GM18499 (cell line): ENCODE data around the gene TPST1.
"Not testable (repeated sequence)": the region's sequence is repeated elsewhere in the genome, so short reads cannot be mapped to it uniquely, and the experiment has no call there.

Source experiments
- ATAC-seq: cut with Tn5 transposase; IDR thresholded peaks from one replicate; pipeline ENCODE4 v1.9.1; 2021; ENCODE audit warnings: moderate number of reproducible peaks; ENCODE audit not compliant: insufficient read depth, unreplicated experiment

The TPST1 gene

DNA sequence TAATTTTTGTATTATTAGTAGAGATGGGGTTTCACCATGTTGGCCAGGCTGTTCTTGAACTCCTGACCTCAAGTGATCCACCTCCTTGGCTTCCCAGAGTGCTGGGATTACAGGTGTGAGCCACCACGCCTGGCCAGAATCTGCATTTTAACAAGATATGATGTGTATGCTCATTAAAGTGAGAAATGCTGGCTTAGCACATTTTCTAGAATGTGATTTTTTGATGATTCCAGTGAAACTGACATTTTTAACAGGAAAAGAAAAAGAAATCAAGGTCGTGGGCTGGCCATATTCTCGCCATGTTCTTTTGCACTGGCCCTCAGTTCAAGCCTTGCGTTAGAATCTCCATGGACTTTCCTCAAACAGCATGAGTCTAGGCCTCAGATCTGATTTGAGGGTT lies 18.1 kb upstream of the TPST1 start:
- no peak for ATAC-seq

DNA sequence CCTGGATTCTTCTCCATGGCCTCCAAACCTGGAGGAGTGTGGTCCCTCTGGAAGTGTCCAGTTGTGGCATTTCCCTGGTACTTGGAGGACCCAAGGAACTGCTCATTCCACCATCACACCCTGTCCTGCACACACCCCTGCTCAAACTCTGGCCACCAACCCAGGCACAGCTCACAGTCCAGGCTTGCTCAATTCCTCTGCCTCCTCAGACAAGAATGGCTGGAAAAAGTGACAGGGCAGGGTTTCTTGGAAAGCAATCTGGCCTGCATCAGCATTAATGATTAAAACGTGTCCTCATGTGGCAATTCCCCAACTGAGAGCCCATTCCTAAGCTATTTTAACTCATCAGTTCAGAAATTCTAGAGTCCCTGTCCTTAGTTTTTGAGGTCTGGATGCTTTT lies 17.2 kb upstream of the TPST1 start:
- ATAC-seq, result no peak

DNA sequence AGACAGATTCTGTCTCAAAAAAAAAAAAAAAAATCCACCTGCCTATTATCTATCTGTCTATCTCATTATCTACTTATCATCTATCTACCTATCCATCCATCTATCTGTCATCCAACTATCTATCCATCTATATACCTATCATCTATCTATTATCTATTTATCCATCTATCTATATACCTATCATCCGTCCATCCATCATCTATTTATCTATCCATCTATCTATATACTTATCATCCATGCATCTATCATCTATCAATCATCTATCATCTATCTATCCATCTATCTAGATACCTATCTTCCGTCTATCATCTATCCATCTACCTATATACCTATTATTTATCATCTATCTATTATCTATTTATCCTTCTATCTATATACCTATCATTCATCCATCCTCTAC lies 16.5 kb upstream of the TPST1 start:
- no peak for ATAC-seq

DNA sequence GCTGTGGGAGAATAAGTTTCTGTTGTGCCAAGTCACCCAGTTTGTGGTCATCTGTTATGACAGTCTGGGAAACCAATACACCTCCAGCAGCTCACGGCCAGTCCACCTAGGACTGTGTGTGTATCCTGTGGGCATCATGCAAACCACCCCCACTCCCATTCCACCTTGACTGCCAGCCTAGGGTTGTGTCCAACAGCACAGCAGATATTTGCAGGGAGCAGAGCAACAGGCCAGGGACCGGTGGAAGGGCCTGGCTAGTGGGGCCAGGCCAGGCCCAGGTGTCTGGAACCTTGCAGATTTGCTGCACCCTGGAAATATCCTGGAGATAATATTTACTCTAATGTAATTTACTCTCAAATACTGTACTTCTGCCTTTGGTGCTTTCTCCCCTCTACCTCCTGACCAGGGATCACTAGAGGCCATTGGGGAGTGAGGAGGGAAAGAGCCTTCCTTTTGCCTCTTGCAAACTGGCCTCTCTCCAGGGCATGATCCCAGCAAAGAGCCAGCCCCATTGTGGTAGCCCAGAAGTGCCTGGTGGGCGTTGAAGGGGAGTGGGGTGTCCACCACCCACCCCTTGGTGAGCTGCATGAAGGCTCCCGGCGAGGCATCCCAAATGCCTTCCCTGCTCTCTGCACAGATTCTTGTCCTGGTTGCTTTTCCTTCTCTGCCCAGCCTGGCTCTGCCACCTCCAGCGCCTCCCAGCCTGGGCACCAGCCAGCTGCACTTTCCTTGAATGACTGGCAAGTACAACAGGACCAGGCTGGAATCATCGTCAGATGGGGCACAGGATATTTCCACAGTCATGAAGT lies 15.2 kb upstream of the TPST1 start:
- ATAC-seq, result no peak

DNA sequence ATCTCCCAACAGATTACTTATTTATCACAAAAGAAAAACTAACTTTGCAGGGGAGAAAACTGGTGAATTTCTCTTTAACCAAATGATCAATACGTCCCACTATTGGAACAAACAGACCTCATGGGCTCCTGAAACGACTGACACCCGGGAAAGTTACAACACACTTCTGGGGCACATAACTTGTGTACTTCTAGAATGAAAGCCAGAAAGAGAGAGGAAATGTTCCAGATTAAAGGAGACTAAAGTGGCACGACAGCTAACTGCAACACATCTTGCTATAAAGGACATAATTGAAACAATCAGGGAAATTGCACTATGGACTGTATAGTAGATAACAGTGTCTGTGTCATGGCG lies 14.7 kb upstream of the TPST1 start:
- ATAC-seq, result no peak

DNA sequence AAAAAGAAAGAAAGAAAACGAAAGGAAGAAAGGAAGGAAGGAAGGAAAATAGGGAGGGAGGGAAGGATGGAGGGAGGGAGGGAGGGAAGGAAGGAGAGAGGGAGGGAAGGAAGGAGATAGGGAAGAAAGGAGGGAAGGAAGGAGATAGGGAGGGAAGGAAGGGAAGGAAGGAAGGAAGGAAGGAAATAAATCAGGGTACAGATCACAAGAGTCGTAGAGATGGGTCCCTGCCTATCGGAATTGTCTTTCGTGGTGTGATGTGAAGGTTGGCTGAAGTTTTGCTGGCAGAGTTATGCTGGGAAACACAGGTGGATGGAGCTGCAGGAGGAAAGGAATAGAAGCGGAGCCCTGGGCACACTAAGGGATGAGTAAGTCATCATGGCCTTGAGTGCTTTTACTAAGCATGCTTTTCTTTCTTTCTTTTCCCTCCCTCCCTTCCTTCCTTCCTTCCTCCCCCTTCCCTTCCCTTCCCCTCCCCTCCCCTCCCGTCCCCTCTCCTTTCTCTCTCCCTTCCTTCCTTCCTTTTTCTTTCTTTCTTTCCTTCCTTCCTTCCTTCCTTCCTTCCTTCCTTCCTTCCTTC lies 11.9 kb upstream of the TPST1 start:
- ATAC-seq, result no peak

DNA sequence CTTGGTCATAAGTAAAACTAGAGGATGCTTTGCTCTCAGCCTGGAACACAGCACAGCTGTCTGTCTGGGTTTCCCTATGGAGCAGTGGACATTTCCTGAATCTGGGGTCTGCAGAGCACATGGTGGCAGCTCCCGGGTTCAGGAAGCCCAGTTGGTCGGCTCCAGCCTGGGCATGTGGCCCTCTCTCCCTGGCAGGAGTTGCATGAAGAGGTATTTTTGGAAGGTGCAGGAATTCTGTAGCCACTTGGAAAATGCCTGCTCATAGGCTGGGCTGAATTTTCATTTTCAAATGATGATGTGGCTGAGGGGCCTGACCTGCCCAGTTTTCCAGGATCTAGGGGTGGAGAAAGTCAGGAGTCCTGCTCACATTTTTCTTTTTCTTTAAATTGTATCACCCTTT lies 6.7 kb upstream of the TPST1 start:
- no peak for ATAC-seq

DNA sequence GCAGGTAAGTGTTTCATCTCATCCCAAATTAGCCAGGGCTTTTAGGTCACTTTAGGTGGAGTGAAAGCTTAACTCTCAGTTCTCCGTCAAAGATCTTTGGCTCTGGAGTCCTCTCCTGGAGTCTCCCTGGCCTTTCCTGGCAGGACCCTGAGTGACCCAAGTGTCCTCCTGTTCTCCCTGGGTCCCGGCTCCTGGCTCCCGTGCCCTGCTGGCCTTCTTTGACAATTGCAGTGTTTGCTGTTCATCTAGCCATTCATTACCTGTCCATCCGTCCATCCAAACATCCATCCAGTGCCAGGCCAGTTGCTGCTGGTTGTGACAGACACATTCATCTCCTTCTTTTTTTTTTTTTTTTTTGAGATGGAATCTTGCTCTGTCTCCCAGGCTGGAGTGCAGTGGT lies 6.2 kb upstream of the TPST1 start:
- no peak for ATAC-seq

DNA sequence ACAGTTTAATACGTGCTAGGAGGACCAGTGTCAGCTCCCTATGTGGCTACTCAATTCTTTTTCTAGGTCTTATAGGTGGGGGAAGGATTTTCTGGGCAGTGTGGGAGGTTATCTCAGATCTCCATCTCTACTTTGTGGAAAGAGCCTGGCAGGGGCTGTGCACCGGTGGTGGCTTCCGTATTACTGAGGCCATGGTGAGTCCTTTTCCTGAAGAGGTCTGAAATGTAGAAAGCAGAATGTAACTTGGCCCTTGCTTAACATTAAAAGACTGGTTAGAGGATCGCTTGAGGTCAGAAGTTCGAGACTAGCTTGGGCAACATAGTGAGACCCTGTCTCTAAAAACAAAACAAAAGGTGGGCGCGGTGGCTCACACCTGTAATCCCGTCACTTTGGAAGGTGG lies 2.7 kb upstream of the TPST1 start:
- no peak for ATAC-seq

DNA sequence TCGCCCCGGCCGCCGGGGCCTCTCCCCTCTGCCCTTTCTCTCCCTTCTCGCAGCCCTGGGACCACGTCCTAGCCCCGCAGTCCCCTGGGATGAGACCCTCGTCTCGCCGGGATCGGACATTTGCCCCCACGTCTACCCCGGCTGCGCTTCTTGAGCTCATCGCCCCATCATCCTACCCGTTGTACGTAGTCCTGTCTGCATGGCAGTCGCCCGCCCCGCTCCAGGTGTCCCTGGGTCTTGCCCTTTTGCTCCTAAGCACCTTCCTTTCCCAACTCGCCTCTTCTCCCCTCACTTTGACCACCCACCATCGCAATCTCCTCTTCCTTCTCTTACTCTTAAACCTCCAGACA lies 582 bp downstream of the TPST1 start:
- no peak for ATAC-seq

DNA sequence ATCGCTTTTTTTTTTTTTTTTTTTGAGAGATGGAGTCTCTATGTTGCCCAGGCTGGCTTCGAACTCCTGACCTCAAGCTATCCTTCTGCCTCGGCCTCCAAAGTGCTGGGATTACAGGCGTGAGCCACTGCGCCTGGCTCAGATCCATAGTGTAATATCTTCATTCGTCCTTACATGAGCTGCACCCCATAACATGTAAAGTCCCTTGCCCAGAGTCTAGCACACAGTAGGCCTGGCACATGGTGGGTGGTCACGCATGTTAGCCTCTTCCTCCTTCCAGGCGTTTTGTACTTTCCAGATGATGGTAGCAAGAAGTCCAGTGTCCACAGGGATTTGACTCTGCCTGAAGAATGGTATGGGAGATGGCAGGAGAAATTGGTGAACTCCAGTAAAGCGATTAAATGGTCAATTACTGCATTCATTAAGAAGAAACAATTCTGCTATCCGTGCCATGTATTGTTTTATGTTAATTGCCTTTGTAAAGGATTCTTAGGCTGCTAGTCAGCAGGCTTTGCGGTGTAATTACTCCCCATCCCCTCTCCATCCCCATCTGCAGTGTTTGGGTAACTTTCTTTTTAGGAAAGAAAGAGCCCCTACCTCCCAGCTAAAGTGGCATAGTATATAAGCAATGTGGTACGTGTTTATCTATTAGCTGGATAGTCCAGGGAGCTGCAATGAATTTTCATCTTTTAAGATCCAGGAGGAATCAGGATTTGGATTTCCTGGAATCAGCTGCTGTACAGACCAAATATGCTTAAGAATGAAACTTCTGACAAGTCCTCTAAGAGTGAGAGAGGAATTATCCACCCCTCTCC lies 1.2 kb downstream of the TPST1 start:
- ATAC-seq, result no peak

DNA sequence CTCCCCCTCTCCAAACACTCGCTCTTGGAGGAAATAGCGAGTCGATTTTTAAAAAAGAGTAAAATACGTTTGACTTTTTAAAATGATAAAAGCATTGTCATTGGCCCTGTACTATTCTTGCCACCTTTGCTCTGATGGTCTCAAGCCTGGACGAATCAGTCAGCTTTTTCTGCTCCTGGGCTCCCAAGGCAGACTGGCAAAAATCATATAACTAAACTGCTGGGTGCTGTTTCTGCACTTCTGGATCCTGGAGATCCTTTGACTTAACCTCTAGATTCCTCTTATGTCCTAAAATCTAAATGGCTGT lies 1.8 kb downstream of the TPST1 start:
- no peak for ATAC-seq

DNA sequence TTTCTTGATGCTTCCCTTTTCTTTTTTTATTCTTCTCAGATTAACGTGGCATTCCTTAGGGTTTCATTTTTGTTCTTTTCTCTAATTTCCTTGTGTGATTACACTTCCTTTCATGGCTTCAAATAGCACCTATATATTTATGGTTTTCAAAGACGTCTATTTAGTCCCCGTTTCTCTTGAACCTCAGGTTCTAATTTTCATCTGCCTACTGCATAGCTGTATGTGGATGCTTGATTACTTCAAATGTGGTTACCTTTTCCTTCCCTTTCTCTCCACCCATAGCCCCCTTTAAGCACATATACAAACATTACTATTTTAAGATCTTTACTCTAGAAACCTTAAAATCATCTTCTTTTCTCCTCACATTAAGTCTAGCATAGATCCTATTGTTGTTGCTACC lies 2.4 kb downstream of the TPST1 start:
- ATAC-seq, result no peak

DNA sequence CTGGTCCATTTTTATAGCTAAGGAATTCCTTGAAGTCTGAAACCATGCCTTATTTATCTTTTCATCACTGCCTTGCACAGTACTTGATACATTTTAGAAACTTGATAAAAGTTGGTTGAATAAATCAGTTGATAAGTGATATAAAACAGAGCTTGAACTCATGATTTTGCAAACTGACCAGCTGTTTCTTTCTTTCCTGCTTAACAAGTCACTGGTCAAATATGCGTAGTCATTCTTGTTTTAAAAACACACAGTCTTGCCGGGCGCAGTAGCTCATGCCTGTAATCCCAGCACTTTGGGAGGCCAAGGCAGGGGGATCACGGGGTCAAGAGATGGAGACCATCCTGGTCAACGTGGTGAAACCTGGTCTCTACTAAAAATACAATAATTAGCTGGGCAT lies 6.3 kb downstream of the TPST1 start:
- ATAC-seq, result no peak

DNA sequence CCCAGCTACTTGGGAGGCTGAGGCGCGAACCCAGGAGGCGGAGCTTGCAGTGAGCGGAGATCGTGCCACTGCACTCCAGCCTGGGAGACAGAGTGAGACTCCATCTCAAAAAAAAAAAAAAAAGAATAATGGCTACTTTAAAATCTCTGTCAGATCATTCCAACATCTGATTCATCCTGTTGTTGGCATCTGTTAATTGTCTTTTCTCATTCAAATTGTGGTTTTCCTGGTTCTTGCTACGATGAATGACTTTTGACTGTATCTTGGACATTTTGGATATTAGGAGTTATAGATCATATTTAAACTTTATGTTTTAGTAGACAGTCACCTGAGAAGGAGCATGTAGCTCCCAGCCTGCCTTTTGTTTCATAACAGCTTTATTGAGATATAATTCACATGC lies 8.5 kb downstream of the TPST1 start:
- no peak for ATAC-seq

DNA sequence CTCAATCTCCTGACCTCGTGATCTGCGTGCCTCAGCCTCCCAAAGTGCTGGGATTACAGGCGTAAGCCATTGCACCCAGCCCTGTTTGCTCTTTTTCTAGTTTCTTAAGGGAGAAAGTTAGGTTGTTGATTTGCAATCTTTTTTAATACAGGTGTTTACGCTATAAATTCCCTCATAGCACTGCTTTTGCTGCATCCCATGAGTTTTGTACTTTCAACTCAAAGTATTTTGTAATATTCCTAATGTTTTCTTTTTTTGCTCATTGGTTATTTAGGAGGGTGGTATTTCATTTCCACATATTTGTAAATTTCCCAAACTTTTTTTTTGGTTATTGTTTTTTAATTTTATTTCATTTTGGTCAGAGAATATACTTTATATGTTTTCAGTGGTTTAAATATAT lies 11.6 kb downstream of the TPST1 start:
- ATAC-seq, result no peak

DNA sequence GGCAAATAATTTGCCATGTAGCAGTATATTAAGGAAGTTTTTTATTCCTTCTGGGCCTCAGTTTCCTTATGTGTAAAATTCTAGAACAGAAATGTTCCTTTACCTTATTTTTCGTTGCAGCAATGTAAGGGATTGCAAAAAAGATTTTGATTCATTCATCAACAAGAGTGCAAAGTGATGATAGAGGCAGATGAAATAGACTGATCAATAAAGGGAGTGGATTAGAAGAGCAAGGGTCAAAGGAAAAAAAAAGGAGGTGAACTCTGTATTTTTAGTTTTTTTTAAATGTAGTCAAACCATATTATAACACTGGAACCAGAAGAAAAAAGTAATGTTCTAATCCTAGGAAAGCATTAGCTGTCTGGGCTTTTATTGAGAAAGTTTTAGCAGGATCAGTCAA lies 14.7 kb downstream of the TPST1 start:
- no peak for ATAC-seq

DNA sequence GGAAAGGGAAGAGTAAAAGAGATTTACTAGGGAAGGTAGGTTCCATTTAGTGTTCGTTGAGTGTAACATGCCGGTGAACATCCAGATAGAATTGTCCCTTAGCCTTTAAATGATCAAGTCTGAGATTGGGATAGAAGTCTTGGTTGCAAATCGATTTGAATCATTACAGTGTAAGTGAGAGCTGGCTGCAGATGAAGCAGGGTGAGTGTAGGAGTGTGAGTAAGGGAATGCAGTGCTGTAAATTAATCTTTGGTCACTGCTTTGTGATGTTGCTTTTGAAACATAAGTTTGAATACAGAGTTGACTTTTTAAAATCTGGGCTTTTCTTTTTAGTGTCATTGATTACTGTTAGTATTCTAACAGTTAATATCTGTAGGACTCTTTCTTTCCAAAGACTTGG lies 16.3 kb downstream of the TPST1 start:
- no peak for ATAC-seq

DNA sequence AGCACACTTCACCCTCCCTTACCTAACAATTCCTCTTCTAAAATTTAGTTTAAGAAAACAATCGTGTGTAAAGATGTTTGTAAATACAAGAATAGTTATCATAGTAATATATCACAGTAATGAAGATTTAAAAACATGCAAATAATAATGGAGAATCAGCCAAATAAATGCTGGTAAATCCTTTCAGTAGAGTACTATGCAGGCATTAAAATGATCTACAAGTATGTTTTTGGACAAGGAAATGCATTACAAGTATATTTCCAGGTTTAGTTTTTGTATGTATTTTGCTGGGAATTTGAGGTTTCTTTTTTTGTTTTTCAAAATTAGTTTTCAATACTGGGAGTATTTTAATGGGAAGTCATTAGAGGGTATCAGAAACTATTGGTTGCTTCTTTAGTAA lies 22.7 kb downstream of the TPST1 start:
- no peak for ATAC-seq

DNA sequence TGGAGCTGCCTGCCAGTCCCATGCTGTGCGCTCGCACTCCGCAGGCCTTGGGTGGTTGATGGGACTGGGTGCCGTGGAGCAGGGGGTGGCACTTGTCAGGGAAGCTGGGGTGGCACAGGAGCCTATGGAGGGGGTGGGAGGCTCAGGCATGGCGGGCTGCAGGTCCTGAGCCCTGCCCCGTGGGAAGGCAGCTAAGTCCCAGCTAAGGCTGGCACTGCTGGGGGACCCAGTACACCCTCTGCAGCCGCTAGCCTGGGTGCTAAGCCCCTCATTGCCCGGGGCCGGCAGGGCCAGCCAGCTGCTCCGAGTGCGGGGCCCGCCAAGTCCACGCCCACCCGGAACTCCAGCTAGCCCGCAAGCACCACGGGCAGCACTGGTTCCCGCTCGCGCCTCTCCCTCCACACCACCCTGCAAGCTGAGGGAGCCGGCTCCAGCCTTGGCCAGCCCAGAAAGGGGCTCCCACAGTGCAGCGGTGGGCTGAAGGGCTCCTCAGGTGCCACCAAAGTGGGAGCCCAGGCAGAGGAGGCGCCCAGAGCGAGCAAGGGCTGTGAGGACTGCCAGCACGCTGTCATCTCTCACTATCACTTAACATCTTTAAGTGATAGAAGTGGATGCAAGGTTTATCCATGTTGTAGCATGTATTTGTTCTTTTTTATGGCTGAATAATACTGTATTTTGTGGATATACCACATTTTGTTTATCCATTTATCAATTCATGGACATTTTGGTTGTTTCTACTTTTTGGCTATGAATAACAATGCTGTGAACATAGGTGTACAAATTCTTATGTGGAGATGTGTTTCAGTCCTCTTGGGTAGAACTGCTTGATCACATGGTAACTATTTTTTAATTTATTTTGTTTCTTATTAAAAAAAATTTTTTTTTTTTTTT lies 26.4 kb downstream of the TPST1 start:
- not testable (repeated sequence) for ATAC-seq

DNA sequence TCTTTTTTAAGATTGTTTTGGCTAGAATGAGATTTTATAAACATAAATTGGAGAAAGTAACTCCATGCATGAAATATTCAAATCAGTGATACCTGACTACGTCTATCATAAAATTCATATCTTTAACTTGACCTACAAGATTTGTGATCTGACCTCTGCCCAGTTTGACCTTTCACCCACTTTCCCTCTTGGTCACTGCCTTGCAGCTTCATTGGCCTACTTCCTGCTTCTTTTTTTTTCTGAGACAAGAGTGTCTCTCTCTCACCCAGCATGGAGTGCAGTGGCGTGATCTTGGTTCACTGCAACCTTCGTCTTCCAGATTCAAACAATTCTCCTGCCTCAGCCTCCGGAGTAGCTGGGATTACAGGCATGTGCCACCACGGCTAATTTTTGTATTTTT lies 28.5 kb downstream of the TPST1 start:
- no peak for ATAC-seq
